ENCODE data around the gene RAB36. TPM values are rescaled to one million over a fixed set of nuclear protein-coding genes. Genes with fewer than 3 reads are reported as not detected.
A peak's percentile ranks its signal among the peaks of the same experiment; 100 is the strongest.

RAB36 gene
- total and polyA plus RNA-seq, 5 donors from 2014 or later, result 0.17 to 0.61 (median 0.49) TPM; not detected in 1

- H3K4me1 ChIP-seq (ENCODE audit: control insufficient read depth, insufficient read depth, low read length, poor library complexity, severe bottlenecking), result no peaks in the 10 kb centered on the region
- Mint-ChIP-seq H3K4me1 (peaks cover 0 to 5% (median 2%) of the 10 kb centered on the region in 4 donors), H3K4me3 (no peak overlapping the region), H3K27me3 (no peaks in the 10 kb centered on the region), H3K36me3 (no peaks in the 10 kb centered on the region), H3K9me3 (no peaks in the 10 kb centered on the region), H3K27ac (no peak overlapping the region)
- no peak overlapping the region for H3K27ac ChIP-seq (ENCODE audit: insufficient read depth, low read length, poor library complexity, severe bottlenecking)
- H3K36me3 ChIP-seq (ENCODE audit: control insufficient read depth, insufficient read depth, low read length), result no peaks in the 10 kb centered on the region
- H3K4me3 ChIP-seq (ENCODE audit: low read depth, low read length), result no peak overlapping the region
- DNase-seq, result no peak
- no peaks in the 10 kb centered on the region for H3K27me3 ChIP-seq (ENCODE audit: control insufficient read depth, insufficient read depth, low read length)
- ATAC-seq (ENCODE audit: low read depth in 2 of 2), result no peak
- no peaks in the 10 kb centered on the region for H3K9me3 ChIP-seq (ENCODE audit: control insufficient read depth in 2 of 2, low read length in 2 of 2)
Observed at GRCh38 chr22:23155831-23156230, 10.6 kb downstream of the RAB36 start.

- no peaks in the 10 kb centered on the region for H3K9me3 ChIP-seq (ENCODE audit: control insufficient read depth in 2 of 2, low read length in 2 of 2)
- no peak overlapping the region for H3K27ac ChIP-seq (ENCODE audit: insufficient read depth, low read length, poor library complexity, severe bottlenecking)
- Mint-ChIP-seq H3K27me3 (no peaks in the 10 kb centered on the region), H3K9me3 (no peaks in the 10 kb centered on the region), H3K4me1 (peaks cover 0 to 5% (median 2%) of the 10 kb centered on the region in 4 donors), H3K4me3 (no peak overlapping the region), H3K36me3 (no peaks in the 10 kb centered on the region), H3K27ac (no peak overlapping the region)
- ATAC-seq (ENCODE audit: low read depth in 2 of 2) (no peak), DNase-seq (no peak)
- H3K27me3 ChIP-seq (ENCODE audit: control insufficient read depth, insufficient read depth, low read length), result no peaks in the 10 kb centered on the region
- H3K4me1 ChIP-seq (ENCODE audit: control insufficient read depth, insufficient read depth, low read length, poor library complexity, severe bottlenecking), result no peaks in the 10 kb centered on the region
- no peak overlapping the region for H3K4me3 ChIP-seq (ENCODE audit: low read depth, low read length)
- H3K36me3 ChIP-seq (ENCODE audit: control insufficient read depth, insufficient read depth, low read length), result no peaks in the 10 kb centered on the region
Observed at GRCh38 chr22:23156286-23156685, 11.0 kb downstream of the RAB36 start.

DNA sequence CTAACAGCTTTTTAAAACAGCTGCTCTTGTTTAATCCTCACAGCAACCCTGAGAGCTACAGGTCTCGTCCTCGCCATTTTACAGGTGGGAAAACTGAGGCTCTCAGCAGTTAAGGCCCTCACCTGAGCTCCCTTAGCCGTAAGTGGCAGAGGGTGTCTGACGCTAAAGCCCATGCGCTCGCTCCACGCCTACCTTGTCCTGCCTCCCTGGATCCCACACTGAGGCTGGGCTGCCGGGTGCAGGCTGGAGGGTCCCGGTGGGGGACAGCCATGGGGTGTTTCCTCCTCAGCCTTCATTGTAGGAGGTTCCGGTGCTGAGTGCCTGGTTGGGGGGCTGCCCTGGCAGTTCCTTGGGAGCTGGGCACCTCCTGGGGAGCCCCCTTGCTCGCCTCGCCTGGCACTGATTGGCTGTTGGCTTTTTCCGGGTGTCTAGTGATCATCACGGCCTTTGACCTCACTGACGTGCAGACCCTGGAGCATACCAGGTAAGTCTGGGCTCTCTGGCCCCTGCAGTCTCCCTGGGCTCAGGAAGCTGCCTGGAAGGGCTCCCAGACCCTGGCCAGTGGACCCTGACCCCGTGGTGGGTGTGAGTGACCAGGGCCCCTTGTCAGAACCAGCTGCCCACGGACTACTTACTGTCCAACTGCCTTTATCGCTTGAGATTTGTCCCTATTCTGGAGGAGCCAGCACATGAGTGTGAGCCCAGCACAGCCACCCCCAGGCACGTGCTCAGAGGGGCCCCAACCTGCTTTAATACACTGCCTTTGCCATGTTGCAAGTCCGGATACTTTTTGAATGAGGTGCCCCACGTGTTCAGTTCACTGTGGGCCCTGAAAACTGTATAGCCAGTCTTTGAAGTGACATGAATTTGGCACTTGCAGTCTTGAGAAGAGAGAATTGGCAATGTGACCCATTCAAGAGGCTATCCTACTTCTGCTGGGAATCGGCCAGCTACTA, 12.6 kb downstream of the RAB36 start:
- DNase-seq (no peak), ATAC-seq (ENCODE audit: low read depth in 2 of 2) (no peak)
- Mint-ChIP-seq H3K27ac (no peak overlapping the region), H3K36me3 (no peaks in the 10 kb centered on the region), H3K4me3 (no peak overlapping the region), H3K27me3 (no peaks in the 10 kb centered on the region), H3K9me3 (no peaks in the 10 kb centered on the region), H3K4me1 (peaks cover 0 to 3% (median 1%) of the 10 kb centered on the region in 4 donors)
- Histone ChIP-seq H3K9me3 (ENCODE audit: control insufficient read depth in 2 of 2, low read length in 2 of 2) (no peaks in the 10 kb centered on the region), H3K27me3 (ENCODE audit: control insufficient read depth, insufficient read depth, low read length) (no peaks in the 10 kb centered on the region), H3K4me3 (ENCODE audit: low read depth, low read length) (no peak overlapping the region), H3K27ac (ENCODE audit: insufficient read depth, low read length, poor library complexity, severe bottlenecking) (no peak overlapping the region), H3K36me3 (ENCODE audit: control insufficient read depth, insufficient read depth, low read length) (no peaks in the 10 kb centered on the region), H3K4me1 (ENCODE audit: control insufficient read depth, insufficient read depth, low read length, poor library complexity, severe bottlenecking) (no peaks in the 10 kb centered on the region)

- Histone ChIP-seq H3K36me3 (ENCODE audit: control insufficient read depth, insufficient read depth, low read length) (no peaks in the 10 kb centered on the region), H3K27ac (ENCODE audit: insufficient read depth, low read length, poor library complexity, severe bottlenecking) (no peak overlapping the region), H3K4me3 (ENCODE audit: low read depth, low read length) (no peak overlapping the region), H3K9me3 (ENCODE audit: control insufficient read depth in 2 of 2, low read length in 2 of 2) (no peaks in the 10 kb centered on the region), H3K27me3 (ENCODE audit: control insufficient read depth, insufficient read depth, low read length) (no peaks in the 10 kb centered on the region), H3K4me1 (ENCODE audit: control insufficient read depth, insufficient read depth, low read length, poor library complexity, severe bottlenecking) (no peaks in the 10 kb centered on the region)
- DNase-seq (no peak), ATAC-seq (ENCODE audit: low read depth in 2 of 2) (no peak)
- Mint-ChIP-seq H3K36me3 (no peaks in the 10 kb centered on the region), H3K9me3 (no peaks in the 10 kb centered on the region), H3K27me3 (no peaks in the 10 kb centered on the region), H3K27ac (no peak overlapping the region), H3K4me3 (no peak overlapping the region), H3K4me1 (no peaks in the 10 kb centered on the region)
Observed at GRCh38 chr22:23158516-23159290, 13.4 kb downstream of the RAB36 start.

- no peak overlapping the region for H3K4me3 Mint-ChIP-seq
- ATAC-seq (ENCODE audit: low read depth in 2 of 2) (no peak), DNase-seq (no peak)
- H3K27ac Mint-ChIP-seq, result peak overlapping the region in 1 of 3 donors; percentile 69
- no peaks in the 10 kb centered on the region for H3K9me3 ChIP-seq (ENCODE audit: control insufficient read depth in 2 of 2, low read length in 2 of 2)
- no peaks in the 10 kb centered on the region for H3K36me3 Mint-ChIP-seq
- H3K27ac ChIP-seq (ENCODE audit: insufficient read depth, low read length, poor library complexity, severe bottlenecking), result no peak overlapping the region
- H3K27me3 ChIP-seq (ENCODE audit: control insufficient read depth, insufficient read depth, low read length), result no peaks in the 10 kb centered on the region
- H3K4me1 Mint-ChIP-seq, result no peaks in the 10 kb centered on the region
- H3K4me3 ChIP-seq (ENCODE audit: low read depth, low read length), result no peak overlapping the region
- no peaks in the 10 kb centered on the region for H3K9me3 Mint-ChIP-seq
- H3K4me1 ChIP-seq (ENCODE audit: control insufficient read depth, insufficient read depth, low read length, poor library complexity, severe bottlenecking), result no peaks in the 10 kb centered on the region
- no peaks in the 10 kb centered on the region for H3K36me3 ChIP-seq (ENCODE audit: control insufficient read depth, insufficient read depth, low read length)
- no peaks in the 10 kb centered on the region for H3K27me3 Mint-ChIP-seq
Observed at GRCh38 chr22:23159291-23159630, 14.0 kb downstream of the RAB36 start.

DNA sequence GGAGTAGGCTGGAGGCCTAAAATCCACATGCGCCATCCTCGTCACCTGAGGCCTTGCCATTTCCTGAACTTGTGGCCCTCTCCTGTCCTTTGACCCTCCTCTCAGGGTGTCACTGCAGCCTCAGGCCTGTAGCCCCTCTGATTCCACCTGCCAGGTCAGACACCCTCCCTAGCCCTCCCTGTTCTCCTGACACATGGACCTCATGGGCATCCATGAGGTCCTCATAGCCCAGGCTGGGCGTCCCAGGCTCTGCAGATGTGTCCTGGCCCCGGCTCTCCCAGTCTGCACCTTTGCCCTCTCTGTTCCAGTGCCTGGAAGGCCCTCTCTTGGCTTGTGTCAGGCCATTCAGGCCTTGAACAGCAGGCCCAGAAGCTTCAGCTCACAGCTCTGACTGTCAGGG, 15.8 kb downstream of the RAB36 start:
- no peak overlapping the region for H3K4me3 Mint-ChIP-seq

GRCh38 chr22:23161574-23161973, 16.3 kb downstream of the RAB36 start:
- H3K27me3 Mint-ChIP-seq, result no peaks in the 10 kb centered on the region
- Histone ChIP-seq H3K36me3 (ENCODE audit: control insufficient read depth, insufficient read depth, low read length) (no peaks in the 10 kb centered on the region), H3K4me1 (ENCODE audit: control insufficient read depth, insufficient read depth, low read length, poor library complexity, severe bottlenecking) (no peaks in the 10 kb centered on the region), H3K9me3 (ENCODE audit: control insufficient read depth in 2 of 2, low read length in 2 of 2) (no peaks in the 10 kb centered on the region), H3K27me3 (ENCODE audit: control insufficient read depth, insufficient read depth, low read length) (no peaks in the 10 kb centered on the region), H3K27ac (ENCODE audit: insufficient read depth, low read length, poor library complexity, severe bottlenecking) (no peak overlapping the region), H3K4me3 (ENCODE audit: low read depth, low read length) (no peak overlapping the region)
- ATAC-seq (ENCODE audit: low read depth in 2 of 2), result no peak
- H3K36me3 Mint-ChIP-seq, result no peaks in the 10 kb centered on the region
- DNase-seq, result no peak
- peak overlapping the region in 1 of 3 donors; percentile 67 for H3K27ac Mint-ChIP-seq
- no peak overlapping the region for H3K4me3 Mint-ChIP-seq
- no peaks in the 10 kb centered on the region for H3K9me3 Mint-ChIP-seq
- no peaks in the 10 kb centered on the region for H3K4me1 Mint-ChIP-seq

More for the DNA sequence above, 15.8 kb downstream of the RAB36 start:
- no peaks in the 10 kb centered on the region for H3K4me1 Mint-ChIP-seq
- no peaks in the 10 kb centered on the region for H3K9me3 Mint-ChIP-seq
- H3K27ac ChIP-seq (ENCODE audit: insufficient read depth, low read length, poor library complexity, severe bottlenecking), result no peak overlapping the region
- DNase-seq, result no peak
- ATAC-seq (ENCODE audit: low read depth in 2 of 2), result no peak
- H3K4me1 ChIP-seq (ENCODE audit: control insufficient read depth, insufficient read depth, low read length, poor library complexity, severe bottlenecking), result no peaks in the 10 kb centered on the region
- H3K4me3 ChIP-seq (ENCODE audit: low read depth, low read length), result no peak overlapping the region
- H3K36me3 ChIP-seq (ENCODE audit: control insufficient read depth, insufficient read depth, low read length), result no peaks in the 10 kb centered on the region
- no peaks in the 10 kb centered on the region for H3K27me3 Mint-ChIP-seq
- no peaks in the 10 kb centered on the region for H3K36me3 Mint-ChIP-seq
- H3K27me3 ChIP-seq (ENCODE audit: control insufficient read depth, insufficient read depth, low read length), result no peaks in the 10 kb centered on the region
- H3K27ac Mint-ChIP-seq, result peak overlapping the region in 1 of 3 donors; percentile 67
- H3K9me3 ChIP-seq (ENCODE audit: control insufficient read depth in 2 of 2, low read length in 2 of 2), result no peaks in the 10 kb centered on the region
